PC-3 (cell line): Measurements from ENCODE around the gene KLRG1.

ENCODE experiments used
- EZH2 ChIP-seq: fragments of 300-600 bp; sonication (generic); IDR thresholded peaks from one replicate; pipeline ENCODE4 v1.6.1; 2017; ENCODE audit warnings: antibody characterized with exemption, mild to moderate bottlenecking, low read length; ENCODE audit not compliant: unreplicated experiment
- EZH2phosphoT487 ChIP-seq: fragments of 300-600 bp; sonication (generic); IDR thresholded peaks from 2 replicates; pipeline ENCODE4 v1.6.1; 2018; ENCODE audit warnings: mild to moderate bottlenecking, antibody characterized with exemption, low read length, borderline replicate concordance
- TF ChIP-seq, protein P1 (sequence below): fragments of 300-600 bp; sonication (generic); conservative IDR thresholded peaks from 2 replicates; pipeline ENCODE4 v1.5.1; 2017; ENCODE audit warnings: antibody characterized with exemption, low read depth, mild to moderate bottlenecking, low read length

GRCh38 chr12:9002335-9002734, 13.0 kb downstream of the KLRG1 start:
- TF ChIP-seq, protein P1, sequence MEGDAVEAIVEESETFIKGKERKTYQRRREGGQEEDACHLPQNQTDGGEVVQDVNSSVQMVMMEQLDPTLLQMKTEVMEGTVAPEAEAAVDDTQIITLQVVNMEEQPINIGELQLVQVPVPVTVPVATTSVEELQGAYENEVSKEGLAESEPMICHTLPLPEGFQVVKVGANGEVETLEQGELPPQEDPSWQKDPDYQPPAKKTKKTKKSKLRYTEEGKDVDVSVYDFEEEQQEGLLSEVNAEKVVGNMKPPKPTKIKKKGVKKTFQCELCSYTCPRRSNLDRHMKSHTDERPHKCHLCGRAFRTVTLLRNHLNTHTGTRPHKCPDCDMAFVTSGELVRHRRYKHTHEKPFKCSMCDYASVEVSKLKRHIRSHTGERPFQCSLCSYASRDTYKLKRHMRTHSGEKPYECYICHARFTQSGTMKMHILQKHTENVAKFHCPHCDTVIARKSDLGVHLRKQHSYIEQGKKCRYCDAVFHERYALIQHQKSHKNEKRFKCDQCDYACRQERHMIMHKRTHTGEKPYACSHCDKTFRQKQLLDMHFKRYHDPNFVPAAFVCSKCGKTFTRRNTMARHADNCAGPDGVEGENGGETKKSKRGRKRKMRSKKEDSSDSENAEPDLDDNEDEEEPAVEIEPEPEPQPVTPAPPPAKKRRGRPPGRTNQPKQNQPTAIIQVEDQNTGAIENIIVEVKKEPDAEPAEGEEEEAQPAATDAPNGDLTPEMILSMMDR, result no peak
- TF ChIP-seq EZH2phosphoT487 (no peak), EZH2 (no peak)
